OCI-LY7 (cell line): Measurements from ENCODE around the gene RTKN2. TPM values are rescaled to one million over a fixed set of nuclear protein-coding genes. Genes with fewer than 3 reads are reported as not detected.

Source experiments
- BruUV-seq: library from RNA; stranded (reverse); fragments of 400-500 nt; replicated peaks from 2 replicates; lab custom pipeline; 2021; lab: Mats Ljungman, UMichigan
- CTCF ChIA-PET: fragments of 300-600 bp; sonication (Branson Sonifier 250); formaldehyde crosslinking; loops from one replicate; lab custom pipeline; 2022; ENCODE audit warnings: antibody characterized with exemption; ENCODE audit not compliant: unreplicated experiment; lab: Charles Lee
- POLR2A ChIA-PET: fragments of 300-600 bp; sonication (Branson Sonifier 250); formaldehyde crosslinking; loops from one replicate; lab custom pipeline; 2022; ENCODE audit warnings: antibody characterized with exemption; lab: Charles Lee
- DNase-seq: peaks from one replicate; pipeline ENCODE4 v3.0.0-alpha.2; 2015; ENCODE audit warnings: low spot score
- H2AFZ ChIP-seq: fragments of 200-600 bp; sonication (generic), shearing (Covaris generic); 2 replicates; pipeline ENCODE4 v1.6.1; 2014; ENCODE audit warnings: mild to moderate bottlenecking, antibody characterized with exemption, low read length, moderate library complexity
- H3K27ac ChIP-seq: fragments of 200-600 bp; sonication (generic); 2 replicates; pipeline ENCODE4 v1.5.1; 2014; ENCODE audit warnings: mixed run types, low read depth, mild to moderate bottlenecking, moderate library complexity, low read length, inconsistent platforms; ENCODE audit not compliant: poor library complexity, severe bottlenecking
- H3K36me3 ChIP-seq: fragments of 200-600 bp; sonication (generic); 2 replicates; pipeline ENCODE4 v1.6.1; 2014; ENCODE audit warnings: mild to moderate bottlenecking, antibody characterized with exemption, low read length, moderate library complexity, mixed read lengths; ENCODE audit not compliant: insufficient read depth
- H3K4me1 ChIP-seq: fragments of 200-600 bp; sonication (generic); 2 replicates; pipeline ENCODE4 v1.5.1; 2014; ENCODE audit warnings: mild to moderate bottlenecking, low read length; ENCODE audit not compliant: insufficient read depth, poor library complexity, severe bottlenecking
- H3K4me2 ChIP-seq: fragments of 200-600 bp; sonication (generic); 2 replicates; pipeline ENCODE4 v1.6.1; 2014; ENCODE audit warnings: mild to moderate bottlenecking, low read length
- H3K4me3 ChIP-seq: fragments of 200-600 bp; sonication (generic); 2 replicates; pipeline ENCODE4 v1.5.1; 2014; ENCODE audit warnings: mild to moderate bottlenecking, low read depth, low read length; ENCODE audit not compliant: poor library complexity, severe bottlenecking
- H3K79me2 ChIP-seq: fragments of 200-600 bp; sonication (generic); 2 replicates; pipeline ENCODE4 v1.6.1; 2016; ENCODE audit warnings: low read depth, mild to moderate bottlenecking, low read length, moderate library complexity, mixed read lengths; ENCODE audit not compliant: insufficient read depth
- H3K9me2 ChIP-seq: fragments of 200-600 bp; sonication (generic); 2 replicates; pipeline ENCODE4 v1.6.1; 2016; ENCODE audit warnings: mild to moderate bottlenecking, low read length, mixed read lengths; ENCODE audit not compliant: insufficient read depth
- H3K9me3 ChIP-seq: fragments of 200-600 bp; sonication (generic); 2 replicates; pipeline ENCODE4 v1.6.1; 2014; ENCODE audit warnings: mild to moderate bottlenecking, mixed run types, low read length, mixed read lengths
- H4K20me1 ChIP-seq: fragments of 200-600 bp; sonication (generic); 2 replicates; pipeline ENCODE4 v1.6.1; 2014; ENCODE audit warnings: mild to moderate bottlenecking, antibody characterized with exemption, low read length, moderate library complexity, mixed read lengths; ENCODE audit not compliant: insufficient read depth
- CTCF ChIP-seq: fragments of 200-600 bp; sonication (generic); conservative IDR thresholded peaks from 2 replicates; pipeline ENCODE4 v1.5.1; 2014; ENCODE audit warnings: mild to moderate bottlenecking, antibody characterized with exemption, low read length, moderate library complexity, mixed read lengths
- EZH2phosphoT487 ChIP-seq: fragments of 200-600 bp; sonication (generic); IDR thresholded peaks from 2 replicates; pipeline ENCODE4 v1.6.1; 2018; ENCODE audit warnings: low read depth, borderline replicate concordance, mild to moderate bottlenecking, mixed run types, antibody characterized with exemption, low read length, moderate library complexity, mixed read lengths
- intact Hi-C: fragments of 100-400 bp; cut with micrococcal nuclease; formaldehyde crosslinking; loops from one replicate; pipeline ENCODE4 v1.10.0; 2022; ENCODE audit not compliant: unreplicated experiment
- total RNA-seq, 2 experiments: library from RNA; depleted of rRNA in 1 of 2; stranded (reverse); fragments of >200 nt in 1 of 2; shearing (Covaris generic) in 1 of 2; gene quantifications; 2 replicates each; pipeline ENCODE4 v1.2.3, GENCODE V29; 2014 to 2022

Gene RTKN2
- total RNA-seq, 2 experiments from 2014 or later, result 12.3 to 20.4 TPM

DNA sequence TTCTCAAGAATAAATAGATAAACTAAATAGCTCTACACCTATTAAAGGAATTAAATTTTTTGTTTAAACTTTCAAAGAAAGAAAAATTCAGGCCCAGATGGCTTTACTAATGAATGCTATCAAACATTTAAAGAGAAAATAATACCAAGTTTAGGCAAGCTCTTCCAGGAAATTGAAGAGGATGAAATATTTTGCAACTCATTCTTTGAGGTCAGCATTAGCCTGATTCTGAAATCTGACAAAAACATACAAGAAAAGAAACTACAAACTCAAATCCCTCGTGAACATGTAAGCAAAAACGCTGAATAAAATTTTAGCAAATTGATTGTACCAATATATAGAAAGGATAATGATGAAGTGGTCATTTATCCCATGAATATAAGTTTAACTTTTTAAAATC, 93.4 kb downstream of the RTKN2 start:
- no peak overlapping the region for H3K4me2 ChIP-seq
- peaks cover 36% of the 10 kb centered on the region for H3K9me3 ChIP-seq
- no peaks in the 10 kb centered on the region for H3K9me2 ChIP-seq
- no peaks in the 10 kb centered on the region for H3K79me2 ChIP-seq
- no peaks in the 10 kb centered on the region for H4K20me1 ChIP-seq
- ChIA-PET POLR2A (interaction anchor here (0.7 to 0.8 kb wide), 2 partner anchors 24 to 211 kb away, joined by 3 read pairs; no protein-coding TSS in a partner anchor), CTCF (no interaction called here)
- DNase-seq, result no peak
- TF ChIP-seq CTCF, result no peak
- TF ChIP-seq EZH2phosphoT487, result no peak
- H3K36me3 ChIP-seq, result no peaks in the 10 kb centered on the region; the same call in 1 of the 2 replicates
- intact Hi-C loops, result no loop called here
- no TSS peak for BruUV-seq
- no peak overlapping the region for H3K4me3 ChIP-seq
- H3K4me1 ChIP-seq, result peaks cover 5% of the 10 kb centered on the region
- H2AFZ ChIP-seq, result no peak overlapping the region
- H3K27ac ChIP-seq, result no peak overlapping the region

DNA sequence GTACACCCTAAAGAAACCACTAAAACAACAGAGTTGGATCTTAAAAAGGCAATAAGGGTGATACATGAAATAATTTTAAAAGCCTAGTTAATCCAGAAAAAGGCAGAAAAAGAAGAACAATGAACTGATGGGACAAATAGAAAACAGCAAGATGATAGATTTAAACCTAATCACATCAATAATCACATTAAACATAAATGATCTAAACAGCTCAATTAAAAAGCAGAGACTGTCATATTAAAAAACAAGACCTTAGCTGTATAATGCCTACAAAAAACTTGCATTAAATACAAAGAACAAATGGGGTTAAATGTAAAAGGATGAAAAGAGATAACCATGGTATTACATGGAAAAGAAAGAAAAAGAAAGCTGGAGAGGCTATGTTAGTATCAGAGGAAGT, 96.2 kb downstream of the RTKN2 start:
- intact Hi-C loops, result no loop called here
- Histone ChIP-seq H3K79me2 (no peaks in the 10 kb centered on the region), H3K27ac (no peak overlapping the region), H3K4me2 (no peak overlapping the region), H3K9me3 (peaks cover 36% of the 10 kb centered on the region), H3K4me3 (no peak overlapping the region), H3K36me3 (peaks cover 5% of the 10 kb centered on the region; the same call in 1 of the 2 replicates), H3K4me1 (peaks cover 12% of the 10 kb centered on the region), H3K9me2 (no peaks in the 10 kb centered on the region), H2AFZ (no peak overlapping the region), H4K20me1 (no peaks in the 10 kb centered on the region)
- TF ChIP-seq EZH2phosphoT487, result no peak
- no peak for TF ChIP-seq CTCF
- POLR2A ChIA-PET, result no interaction called here
- no peak for DNase-seq
- no TSS peak for BruUV-seq
- CTCF ChIA-PET, result no interaction called here

DNA sequence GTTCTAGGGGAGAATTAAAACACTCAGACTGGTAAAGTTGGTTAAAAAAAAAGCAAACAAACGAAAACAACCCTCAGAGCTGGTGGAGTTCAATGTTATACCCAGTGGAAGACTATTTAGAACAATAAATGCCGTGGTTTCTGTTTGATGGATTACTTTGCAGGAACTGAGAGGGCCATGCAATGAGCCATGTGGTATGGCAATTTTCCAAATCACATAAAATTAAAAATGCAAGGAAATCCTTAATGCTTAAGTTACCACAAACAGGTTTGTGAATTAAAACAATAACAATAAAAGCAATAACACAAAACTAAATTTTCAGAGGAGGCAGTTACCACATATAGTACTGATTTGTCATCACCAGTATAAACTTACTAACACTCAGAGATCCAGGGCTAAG, 96.9 kb downstream of the RTKN2 start:
- no peak overlapping the region for H3K4me2 ChIP-seq
- ChIA-PET POLR2A (interaction anchor here (0.6 to 0.8 kb wide), 2 partner anchors 27 to 39 kb away, joined by 3 to 4 read pairs; no protein-coding TSS in a partner anchor), CTCF (no interaction called here)
- no peaks in the 10 kb centered on the region for H3K79me2 ChIP-seq
- peaks cover 31% of the 10 kb centered on the region for H3K9me3 ChIP-seq
- intact Hi-C loops, result no loop called here
- H2AFZ ChIP-seq, result no peak overlapping the region
- no peak overlapping the region for H3K27ac ChIP-seq
- BruUV-seq, result no TSS peak
- no peaks in the 10 kb centered on the region for H3K9me2 ChIP-seq
- no peak for DNase-seq
- peaks cover 5% of the 10 kb centered on the region; the same call in 1 of the 2 replicates for H3K36me3 ChIP-seq
- no peak for TF ChIP-seq EZH2phosphoT487
- TF ChIP-seq CTCF, result no peak
- no peak overlapping the region for H3K4me3 ChIP-seq
- no peaks in the 10 kb centered on the region for H4K20me1 ChIP-seq
- peaks cover 19% of the 10 kb centered on the region for H3K4me1 ChIP-seq
